ENCODE measurements around the gene CCDC171.

DNA sequence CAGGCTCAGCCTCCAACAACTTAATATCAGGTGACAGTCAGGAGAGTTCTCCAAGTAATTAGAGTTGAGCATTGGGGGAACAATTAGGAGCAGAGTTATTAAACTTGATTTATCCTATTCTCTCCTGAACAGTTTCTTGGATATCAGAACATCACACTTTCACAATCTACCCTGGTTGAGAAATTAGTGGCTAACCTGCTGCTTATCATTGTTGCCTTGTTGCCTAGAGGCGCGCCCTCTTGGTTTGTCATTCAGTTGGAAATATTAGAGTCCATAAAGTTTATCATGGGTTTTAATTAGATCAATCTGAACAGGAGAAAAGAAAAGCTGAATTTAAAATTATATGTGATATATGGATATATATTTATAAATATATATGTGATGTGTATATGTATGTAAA is 291.1 kb downstream of the CCDC171 start:
- TF ChIP-seq RXRA (CRISPR knock-in tag; IDR thresholded peaks at IDR 0.05) = no peak
- TF ChIP-seq POLR2A (IDR thresholded peaks at IDR 0.05; ENCODE audit: insufficient read depth in 1 of 2, low read depth in 2 of 2, low read length in 2 of 2) = no peak
- TF ChIP-seq NR3C1 (CRISPR knock-in tag; IDR thresholded peaks at IDR 0.05) = no peak
- TF ChIP-seq, protein P1, sequence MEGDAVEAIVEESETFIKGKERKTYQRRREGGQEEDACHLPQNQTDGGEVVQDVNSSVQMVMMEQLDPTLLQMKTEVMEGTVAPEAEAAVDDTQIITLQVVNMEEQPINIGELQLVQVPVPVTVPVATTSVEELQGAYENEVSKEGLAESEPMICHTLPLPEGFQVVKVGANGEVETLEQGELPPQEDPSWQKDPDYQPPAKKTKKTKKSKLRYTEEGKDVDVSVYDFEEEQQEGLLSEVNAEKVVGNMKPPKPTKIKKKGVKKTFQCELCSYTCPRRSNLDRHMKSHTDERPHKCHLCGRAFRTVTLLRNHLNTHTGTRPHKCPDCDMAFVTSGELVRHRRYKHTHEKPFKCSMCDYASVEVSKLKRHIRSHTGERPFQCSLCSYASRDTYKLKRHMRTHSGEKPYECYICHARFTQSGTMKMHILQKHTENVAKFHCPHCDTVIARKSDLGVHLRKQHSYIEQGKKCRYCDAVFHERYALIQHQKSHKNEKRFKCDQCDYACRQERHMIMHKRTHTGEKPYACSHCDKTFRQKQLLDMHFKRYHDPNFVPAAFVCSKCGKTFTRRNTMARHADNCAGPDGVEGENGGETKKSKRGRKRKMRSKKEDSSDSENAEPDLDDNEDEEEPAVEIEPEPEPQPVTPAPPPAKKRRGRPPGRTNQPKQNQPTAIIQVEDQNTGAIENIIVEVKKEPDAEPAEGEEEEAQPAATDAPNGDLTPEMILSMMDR (CRISPR knock-in tag; IDR thresholded peaks at IDR 0.05) = no peak
- TF ChIP-seq, protein P2, sequence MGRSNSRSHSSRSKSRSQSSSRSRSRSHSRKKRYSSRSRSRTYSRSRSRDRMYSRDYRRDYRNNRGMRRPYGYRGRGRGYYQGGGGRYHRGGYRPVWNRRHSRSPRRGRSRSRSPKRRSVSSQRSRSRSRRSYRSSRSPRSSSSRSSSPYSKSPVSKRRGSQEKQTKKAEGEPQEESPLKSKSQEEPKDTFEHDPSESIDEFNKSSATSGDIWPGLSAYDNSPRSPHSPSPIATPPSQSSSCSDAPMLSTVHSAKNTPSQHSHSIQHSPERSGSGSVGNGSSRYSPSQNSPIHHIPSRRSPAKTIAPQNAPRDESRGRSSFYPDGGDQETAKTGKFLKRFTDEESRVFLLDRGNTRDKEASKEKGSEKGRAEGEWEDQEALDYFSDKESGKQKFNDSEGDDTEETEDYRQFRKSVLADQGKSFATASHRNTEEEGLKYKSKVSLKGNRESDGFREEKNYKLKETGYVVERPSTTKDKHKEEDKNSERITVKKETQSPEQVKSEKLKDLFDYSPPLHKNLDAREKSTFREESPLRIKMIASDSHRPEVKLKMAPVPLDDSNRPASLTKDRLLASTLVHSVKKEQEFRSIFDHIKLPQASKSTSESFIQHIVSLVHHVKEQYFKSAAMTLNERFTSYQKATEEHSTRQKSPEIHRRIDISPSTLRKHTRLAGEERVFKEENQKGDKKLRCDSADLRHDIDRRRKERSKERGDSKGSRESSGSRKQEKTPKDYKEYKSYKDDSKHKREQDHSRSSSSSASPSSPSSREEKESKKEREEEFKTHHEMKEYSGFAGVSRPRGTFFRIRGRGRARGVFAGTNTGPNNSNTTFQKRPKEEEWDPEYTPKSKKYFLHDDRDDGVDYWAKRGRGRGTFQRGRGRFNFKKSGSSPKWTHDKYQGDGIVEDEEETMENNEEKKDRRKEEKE (IDR thresholded peaks at IDR 0.05) = no peak
- no peak for TF ChIP-seq POLR2G (IDR thresholded peaks at IDR 0.05; ENCODE audit: low read depth, low read length)
- TF ChIP-seq EZH2 (conservative IDR thresholded peaks at IDR 0.05; ENCODE audit: low read depth, low read length) = no peak
- no peak for TF ChIP-seq ZNF12 (CRISPR knock-in tag; IDR thresholded peaks at IDR 0.05)
- no peak for TF ChIP-seq ZNF282 (IDR thresholded peaks at IDR 0.05; ENCODE audit: partially characterized antibody)

All from HepG2 (cell line).